HepG2 (cell line): ENCODE data around the gene SNN.

ENCODE experiments used
- CEBPB ChIP-seq: IDR thresholded peaks from 2 replicates; pipeline ENCODE4 v1.6.1; 2011; ENCODE audit warnings: low read depth, low read length, improper control_type of control experiment, borderline replicate concordance
- EP300 ChIP-seq, 3 experiments: sonication (generic) in 1 of 3; formaldehyde crosslinking in 1 of 3; IDR thresholded peaks; 2 replicates each; pipeline versions ENCODE4 v1.5.1 to v1.6.1; 2011 to 2020; ENCODE audit warnings: low read depth in 2 of 3, low read length in 2 of 3, borderline replicate concordance in 1 of 3, improper control_type of control experiment in 1 of 3, mild to moderate bottlenecking in 1 of 3, missing genetic modification reagents in 1 of 3, moderate library complexity in 1 of 3
- HNRNPK ChIP-seq: fragments of 200-400 bp; formaldehyde crosslinking; IDR thresholded peaks from 2 replicates; pipeline ENCODE4 v1.6.1; 2018; ENCODE audit warnings: low read length, low read depth, moderate library complexity, mild to moderate bottlenecking; ENCODE audit not compliant: poor library complexity, severe bottlenecking
- JUND ChIP-seq: sonication (generic); formaldehyde crosslinking; IDR thresholded peaks from 2 replicates; pipeline ENCODE4 v1.8.0; 2022; ENCODE audit warnings: mild to moderate bottlenecking, missing genetic modification reagents
- RFX5 ChIP-seq: IDR thresholded peaks from 2 replicates; pipeline ENCODE4 v1.6.1; 2011; ENCODE audit warnings: low read depth, low read length, improper control_type of control experiment
- SIX1 ChIP-seq: sonication (generic); formaldehyde crosslinking; IDR thresholded peaks from 2 replicates; pipeline ENCODE4 v1.4.0; 2020; ENCODE audit warnings: missing genetic modification reagents, borderline replicate concordance
- ZBTB21 ChIP-seq: sonication (generic); formaldehyde crosslinking; IDR thresholded peaks from 2 replicates; pipeline ENCODE4 v1.4.0; 2020; ENCODE audit warnings: missing genetic modification reagents
- ZNF232 ChIP-seq: sonication (generic); formaldehyde crosslinking; IDR thresholded peaks from 2 replicates; pipeline ENCODE4 v1.4.0; 2020; ENCODE audit warnings: missing genetic modification reagents, borderline replicate concordance
- ZNF274 ChIP-seq: sonication (generic); formaldehyde crosslinking; IDR thresholded peaks from 2 replicates; pipeline ENCODE4 v1.5.1; 2020; ENCODE audit warnings: mild to moderate bottlenecking, missing genetic modification reagents
- ZNF639 ChIP-seq: conservative IDR thresholded peaks from 2 replicates; pipeline ENCODE4 v1.6.1; 2018; ENCODE audit warnings: missing genetic modification reagents
- TF ChIP-seq, protein P1 (sequence below): sonication (generic); formaldehyde crosslinking; IDR thresholded peaks from 2 replicates; pipeline ENCODE4 v1.4.0; 2020; ENCODE audit warnings: missing genetic modification reagents, borderline replicate concordance
- TF ChIP-seq, protein P2 (sequence below): sonication (generic); formaldehyde crosslinking; IDR thresholded peaks from 2 replicates; pipeline ENCODE4 v1.5.0; 2020; ENCODE audit warnings: mild to moderate bottlenecking, missing genetic modification reagents, moderate library complexity

- TF ChIP-seq, protein P1, sequence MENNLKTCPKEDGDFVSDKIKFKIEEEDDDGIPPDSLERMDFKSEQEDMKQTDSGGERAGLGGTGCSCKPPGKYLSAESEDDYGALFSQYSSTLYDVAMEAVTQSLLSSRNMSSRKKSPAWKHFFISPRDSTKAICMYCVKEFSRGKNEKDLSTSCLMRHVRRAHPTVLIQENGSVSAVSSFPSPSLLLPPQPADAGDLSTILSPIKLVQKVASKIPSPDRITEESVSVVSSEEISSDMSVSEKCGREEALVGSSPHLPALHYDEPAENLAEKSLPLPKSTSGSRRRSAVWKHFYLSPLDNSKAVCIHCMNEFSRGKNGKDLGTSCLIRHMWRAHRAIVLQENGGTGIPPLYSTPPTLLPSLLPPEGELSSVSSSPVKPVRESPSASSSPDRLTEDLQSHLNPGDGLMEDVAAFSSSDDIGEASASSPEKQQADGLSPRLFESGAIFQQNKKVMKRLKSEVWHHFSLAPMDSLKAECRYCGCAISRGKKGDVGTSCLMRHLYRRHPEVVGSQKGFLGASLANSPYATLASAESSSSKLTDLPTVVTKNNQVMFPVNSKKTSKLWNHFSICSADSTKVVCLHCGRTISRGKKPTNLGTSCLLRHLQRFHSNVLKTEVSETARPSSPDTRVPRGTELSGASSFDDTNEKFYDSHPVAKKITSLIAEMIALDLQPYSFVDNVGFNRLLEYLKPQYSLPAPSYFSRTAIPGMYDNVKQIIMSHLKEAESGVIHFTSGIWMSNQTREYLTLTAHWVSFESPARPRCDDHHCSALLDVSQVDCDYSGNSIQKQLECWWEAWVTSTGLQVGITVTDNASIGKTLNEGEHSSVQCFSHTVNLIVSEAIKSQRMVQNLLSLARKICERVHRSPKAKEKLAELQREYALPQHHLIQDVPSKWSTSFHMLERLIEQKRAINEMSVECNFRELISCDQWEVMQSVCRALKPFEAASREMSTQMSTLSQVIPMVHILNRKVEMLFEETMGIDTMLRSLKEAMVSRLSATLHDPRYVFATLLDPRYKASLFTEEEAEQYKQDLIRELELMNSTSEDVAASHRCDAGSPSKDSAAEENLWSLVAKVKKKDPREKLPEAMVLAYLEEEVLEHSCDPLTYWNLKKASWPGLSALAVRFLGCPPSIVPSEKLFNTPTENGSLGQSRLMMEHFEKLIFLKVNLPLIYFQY = no peak
- no peak for TF ChIP-seq SIX1
- no peak for TF ChIP-seq ZNF232
- no peak for TF ChIP-seq JUND (CRISPR knock-in tag)
- TF ChIP-seq RFX5 = no peak
- TF ChIP-seq ZNF639 (CRISPR knock-in tag) = no peak
- TF ChIP-seq, protein P2, sequence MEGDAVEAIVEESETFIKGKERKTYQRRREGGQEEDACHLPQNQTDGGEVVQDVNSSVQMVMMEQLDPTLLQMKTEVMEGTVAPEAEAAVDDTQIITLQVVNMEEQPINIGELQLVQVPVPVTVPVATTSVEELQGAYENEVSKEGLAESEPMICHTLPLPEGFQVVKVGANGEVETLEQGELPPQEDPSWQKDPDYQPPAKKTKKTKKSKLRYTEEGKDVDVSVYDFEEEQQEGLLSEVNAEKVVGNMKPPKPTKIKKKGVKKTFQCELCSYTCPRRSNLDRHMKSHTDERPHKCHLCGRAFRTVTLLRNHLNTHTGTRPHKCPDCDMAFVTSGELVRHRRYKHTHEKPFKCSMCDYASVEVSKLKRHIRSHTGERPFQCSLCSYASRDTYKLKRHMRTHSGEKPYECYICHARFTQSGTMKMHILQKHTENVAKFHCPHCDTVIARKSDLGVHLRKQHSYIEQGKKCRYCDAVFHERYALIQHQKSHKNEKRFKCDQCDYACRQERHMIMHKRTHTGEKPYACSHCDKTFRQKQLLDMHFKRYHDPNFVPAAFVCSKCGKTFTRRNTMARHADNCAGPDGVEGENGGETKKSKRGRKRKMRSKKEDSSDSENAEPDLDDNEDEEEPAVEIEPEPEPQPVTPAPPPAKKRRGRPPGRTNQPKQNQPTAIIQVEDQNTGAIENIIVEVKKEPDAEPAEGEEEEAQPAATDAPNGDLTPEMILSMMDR (CRISPR knock-in tag) = no peak
- TF ChIP-seq HNRNPK = no peak
- TF ChIP-seq ZBTB21 (CRISPR knock-in tag) = no peak
- no peak for TF ChIP-seq EP300 (IDR thresholded peaks at IDR 0.05; ENCODE audit: low read depth in 2 of 2, low read length in 2 of 2)
- TF ChIP-seq EP300 (CRISPR knock-in tag; IDR thresholded peaks at IDR 0.05; ENCODE audit: borderline replicate concordance) = no peak
- TF ChIP-seq CEBPB = no peak
- no peak for TF ChIP-seq ZNF274 (CRISPR knock-in tag)
These were observed 23.0 kb downstream of the SNN start for GRCh38 chr16:11691235-11691634.
